ENCODE measurements around the gene MAD1L1.
"Not testable (repeated sequence)": the region's sequence is repeated elsewhere in the genome, so short reads cannot be mapped to it uniquely, and the experiment has no call there.

DNA sequence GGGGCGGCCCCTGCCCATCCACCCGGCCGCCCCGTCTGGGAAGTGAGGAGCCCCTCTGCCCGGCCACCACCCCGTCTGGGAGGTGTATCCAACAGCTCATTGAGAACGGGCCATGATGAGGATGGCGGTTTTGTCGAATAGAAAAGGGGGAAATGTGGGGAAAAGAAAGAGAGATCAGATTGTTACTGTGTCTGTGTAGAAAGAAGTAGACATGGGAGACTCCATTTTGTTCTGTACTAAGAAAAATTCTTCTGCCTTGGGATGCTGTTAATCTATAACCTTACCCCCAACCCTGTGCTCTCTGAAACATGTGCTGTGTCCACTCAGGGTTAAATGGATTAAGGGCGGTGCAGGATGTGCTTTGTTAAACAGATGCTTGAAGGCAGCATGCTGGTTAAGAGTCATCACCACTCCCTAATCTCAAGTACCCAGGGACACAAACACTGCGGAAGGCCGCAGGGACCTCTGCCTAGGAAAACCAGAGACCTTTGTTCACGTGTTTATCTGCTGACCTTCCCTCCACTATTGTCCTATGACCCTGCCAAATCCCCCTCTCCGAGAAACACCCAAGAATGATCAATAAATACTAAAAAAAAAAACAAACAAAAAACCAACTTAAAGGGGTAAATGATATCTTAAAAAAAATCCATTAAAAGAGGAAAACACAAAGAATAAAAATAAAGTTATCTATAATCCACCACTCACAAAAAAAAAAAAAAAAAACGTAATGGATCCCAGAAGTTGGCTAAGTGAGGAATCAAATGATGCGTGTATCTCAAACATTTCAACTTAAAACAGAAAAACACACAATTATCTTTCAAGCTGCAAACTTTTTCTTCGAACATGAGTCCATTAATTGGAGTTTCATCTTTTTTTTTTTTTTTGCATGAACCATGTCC, 70.5 kb downstream of the MAD1L1 start:
- TF ChIP-seq POLR2A (IDR thresholded peaks at IDR 0.05; ENCODE audit: borderline replicate concordance, extremely low read depth, insufficient read depth, insufficient read length); EZH2phosphoT487 (IDR thresholded peaks at IDR 0.05; ENCODE audit: borderline replicate concordance); YY1 (IDR thresholded peaks at IDR 0.05; ENCODE audit: extremely low read depth, insufficient replicate concordance, low read depth, low read length); POLR2AphosphoS5 (IDR thresholded peaks at IDR 0.05; ENCODE audit: low read depth, low read length): not testable (repeated sequence)
- TF ChIP-seq, protein P1, sequence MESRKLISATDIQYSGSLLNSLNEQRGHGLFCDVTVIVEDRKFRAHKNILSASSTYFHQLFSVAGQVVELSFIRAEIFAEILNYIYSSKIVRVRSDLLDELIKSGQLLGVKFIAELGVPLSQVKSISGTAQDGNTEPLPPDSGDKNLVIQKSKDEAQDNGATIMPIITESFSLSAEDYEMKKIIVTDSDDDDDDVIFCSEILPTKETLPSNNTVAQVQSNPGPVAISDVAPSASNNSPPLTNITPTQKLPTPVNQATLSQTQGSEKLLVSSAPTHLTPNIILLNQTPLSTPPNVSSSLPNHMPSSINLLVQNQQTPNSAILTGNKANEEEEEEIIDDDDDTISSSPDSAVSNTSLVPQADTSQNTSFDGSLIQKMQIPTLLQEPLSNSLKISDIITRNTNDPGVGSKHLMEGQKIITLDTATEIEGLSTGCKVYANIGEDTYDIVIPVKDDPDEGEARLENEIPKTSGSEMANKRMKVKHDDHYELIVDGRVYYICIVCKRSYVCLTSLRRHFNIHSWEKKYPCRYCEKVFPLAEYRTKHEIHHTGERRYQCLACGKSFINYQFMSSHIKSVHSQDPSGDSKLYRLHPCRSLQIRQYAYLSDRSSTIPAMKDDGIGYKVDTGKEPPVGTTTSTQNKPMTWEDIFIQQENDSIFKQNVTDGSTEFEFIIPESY (IDR thresholded peaks at IDR 0.05; ENCODE audit: extremely low read depth, insufficient replicate concordance, low read length), result not testable (repeated sequence)
- TF ChIP-seq, protein P2, sequence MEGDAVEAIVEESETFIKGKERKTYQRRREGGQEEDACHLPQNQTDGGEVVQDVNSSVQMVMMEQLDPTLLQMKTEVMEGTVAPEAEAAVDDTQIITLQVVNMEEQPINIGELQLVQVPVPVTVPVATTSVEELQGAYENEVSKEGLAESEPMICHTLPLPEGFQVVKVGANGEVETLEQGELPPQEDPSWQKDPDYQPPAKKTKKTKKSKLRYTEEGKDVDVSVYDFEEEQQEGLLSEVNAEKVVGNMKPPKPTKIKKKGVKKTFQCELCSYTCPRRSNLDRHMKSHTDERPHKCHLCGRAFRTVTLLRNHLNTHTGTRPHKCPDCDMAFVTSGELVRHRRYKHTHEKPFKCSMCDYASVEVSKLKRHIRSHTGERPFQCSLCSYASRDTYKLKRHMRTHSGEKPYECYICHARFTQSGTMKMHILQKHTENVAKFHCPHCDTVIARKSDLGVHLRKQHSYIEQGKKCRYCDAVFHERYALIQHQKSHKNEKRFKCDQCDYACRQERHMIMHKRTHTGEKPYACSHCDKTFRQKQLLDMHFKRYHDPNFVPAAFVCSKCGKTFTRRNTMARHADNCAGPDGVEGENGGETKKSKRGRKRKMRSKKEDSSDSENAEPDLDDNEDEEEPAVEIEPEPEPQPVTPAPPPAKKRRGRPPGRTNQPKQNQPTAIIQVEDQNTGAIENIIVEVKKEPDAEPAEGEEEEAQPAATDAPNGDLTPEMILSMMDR (IDR thresholded peaks at IDR 0.05 in 2 of 3, conservative IDR thresholded peaks at IDR 0.05 in 1 of 3; ENCODE audit: borderline replicate concordance in 1 of 3, insufficient read depth in 1 of 3, low read depth in 2 of 3, low read length in 2 of 3), result not testable (repeated sequence)
- TF ChIP-seq, protein P3, sequence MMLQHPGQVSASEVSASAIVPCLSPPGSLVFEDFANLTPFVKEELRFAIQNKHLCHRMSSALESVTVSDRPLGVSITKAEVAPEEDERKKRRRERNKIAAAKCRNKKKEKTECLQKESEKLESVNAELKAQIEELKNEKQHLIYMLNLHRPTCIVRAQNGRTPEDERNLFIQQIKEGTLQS (IDR thresholded peaks at IDR 0.05), result not testable (repeated sequence)
- TF ChIP-seq, protein P4, sequence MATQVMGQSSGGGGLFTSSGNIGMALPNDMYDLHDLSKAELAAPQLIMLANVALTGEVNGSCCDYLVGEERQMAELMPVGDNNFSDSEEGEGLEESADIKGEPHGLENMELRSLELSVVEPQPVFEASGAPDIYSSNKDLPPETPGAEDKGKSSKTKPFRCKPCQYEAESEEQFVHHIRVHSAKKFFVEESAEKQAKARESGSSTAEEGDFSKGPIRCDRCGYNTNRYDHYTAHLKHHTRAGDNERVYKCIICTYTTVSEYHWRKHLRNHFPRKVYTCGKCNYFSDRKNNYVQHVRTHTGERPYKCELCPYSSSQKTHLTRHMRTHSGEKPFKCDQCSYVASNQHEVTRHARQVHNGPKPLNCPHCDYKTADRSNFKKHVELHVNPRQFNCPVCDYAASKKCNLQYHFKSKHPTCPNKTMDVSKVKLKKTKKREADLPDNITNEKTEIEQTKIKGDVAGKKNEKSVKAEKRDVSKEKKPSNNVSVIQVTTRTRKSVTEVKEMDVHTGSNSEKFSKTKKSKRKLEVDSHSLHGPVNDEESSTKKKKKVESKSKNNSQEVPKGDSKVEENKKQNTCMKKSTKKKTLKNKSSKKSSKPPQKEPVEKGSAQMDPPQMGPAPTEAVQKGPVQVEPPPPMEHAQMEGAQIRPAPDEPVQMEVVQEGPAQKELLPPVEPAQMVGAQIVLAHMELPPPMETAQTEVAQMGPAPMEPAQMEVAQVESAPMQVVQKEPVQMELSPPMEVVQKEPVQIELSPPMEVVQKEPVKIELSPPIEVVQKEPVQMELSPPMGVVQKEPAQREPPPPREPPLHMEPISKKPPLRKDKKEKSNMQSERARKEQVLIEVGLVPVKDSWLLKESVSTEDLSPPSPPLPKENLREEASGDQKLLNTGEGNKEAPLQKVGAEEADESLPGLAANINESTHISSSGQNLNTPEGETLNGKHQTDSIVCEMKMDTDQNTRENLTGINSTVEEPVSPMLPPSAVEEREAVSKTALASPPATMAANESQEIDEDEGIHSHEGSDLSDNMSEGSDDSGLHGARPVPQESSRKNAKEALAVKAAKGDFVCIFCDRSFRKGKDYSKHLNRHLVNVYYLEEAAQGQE (IDR thresholded peaks at IDR 0.05; ENCODE audit: low read depth), result not testable (repeated sequence)
